ENCODE data around the gene DSG1. TPM values are rescaled to one million over a fixed set of nuclear protein-coding genes. Genes with fewer than 3 reads are reported as not detected.

Gene DSG1
- total RNA-seq, 4 donors from 2014 or later, result not detected

DNA sequence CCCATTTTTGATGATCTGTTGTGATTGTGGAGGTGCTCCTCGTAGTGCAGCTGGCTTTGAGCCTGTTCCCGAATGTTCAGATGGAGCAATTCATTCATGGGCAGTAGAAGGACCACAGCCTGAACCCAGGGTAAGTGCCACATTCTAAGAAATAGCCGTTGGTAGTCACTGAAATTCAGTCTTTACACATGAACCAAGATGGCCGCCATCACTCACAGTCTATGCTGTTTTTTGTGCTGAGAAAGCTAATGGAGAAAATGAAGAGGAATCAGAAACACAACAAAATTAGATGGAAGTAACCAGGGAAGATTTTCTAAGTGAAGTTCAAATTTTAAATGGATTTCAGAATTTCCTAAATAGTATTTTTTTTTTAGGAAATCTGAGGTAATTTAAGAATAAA lies 25.5 kb downstream of the DSG1 start:
- TF ChIP-seq, protein P1, sequence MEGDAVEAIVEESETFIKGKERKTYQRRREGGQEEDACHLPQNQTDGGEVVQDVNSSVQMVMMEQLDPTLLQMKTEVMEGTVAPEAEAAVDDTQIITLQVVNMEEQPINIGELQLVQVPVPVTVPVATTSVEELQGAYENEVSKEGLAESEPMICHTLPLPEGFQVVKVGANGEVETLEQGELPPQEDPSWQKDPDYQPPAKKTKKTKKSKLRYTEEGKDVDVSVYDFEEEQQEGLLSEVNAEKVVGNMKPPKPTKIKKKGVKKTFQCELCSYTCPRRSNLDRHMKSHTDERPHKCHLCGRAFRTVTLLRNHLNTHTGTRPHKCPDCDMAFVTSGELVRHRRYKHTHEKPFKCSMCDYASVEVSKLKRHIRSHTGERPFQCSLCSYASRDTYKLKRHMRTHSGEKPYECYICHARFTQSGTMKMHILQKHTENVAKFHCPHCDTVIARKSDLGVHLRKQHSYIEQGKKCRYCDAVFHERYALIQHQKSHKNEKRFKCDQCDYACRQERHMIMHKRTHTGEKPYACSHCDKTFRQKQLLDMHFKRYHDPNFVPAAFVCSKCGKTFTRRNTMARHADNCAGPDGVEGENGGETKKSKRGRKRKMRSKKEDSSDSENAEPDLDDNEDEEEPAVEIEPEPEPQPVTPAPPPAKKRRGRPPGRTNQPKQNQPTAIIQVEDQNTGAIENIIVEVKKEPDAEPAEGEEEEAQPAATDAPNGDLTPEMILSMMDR (IDR thresholded peaks at IDR 0.05; ENCODE audit: low read depth), result no peak

DNA sequence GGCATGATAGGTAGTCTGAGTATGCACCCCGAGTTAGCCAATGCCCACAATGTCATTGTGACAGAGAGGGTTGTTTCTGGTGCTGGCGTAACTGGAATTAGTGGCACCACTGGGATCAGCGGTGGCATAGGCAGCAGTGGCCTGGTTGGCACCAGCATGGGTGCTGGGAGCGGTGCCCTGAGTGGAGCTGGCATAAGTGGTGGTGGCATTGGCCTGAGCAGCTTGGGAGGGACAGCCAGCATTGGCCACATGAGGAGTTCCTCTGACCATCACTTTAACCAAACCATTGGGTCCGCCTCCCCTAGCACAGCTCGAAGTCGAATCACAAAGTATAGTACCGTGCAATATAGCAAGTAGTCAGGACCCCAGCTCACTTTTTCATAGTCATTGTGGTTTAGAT lies 37.0 kb downstream of the DSG1 start:
- TF ChIP-seq, protein P1 (IDR thresholded peaks at IDR 0.05; ENCODE audit: low read depth), result no peak

DNA sequence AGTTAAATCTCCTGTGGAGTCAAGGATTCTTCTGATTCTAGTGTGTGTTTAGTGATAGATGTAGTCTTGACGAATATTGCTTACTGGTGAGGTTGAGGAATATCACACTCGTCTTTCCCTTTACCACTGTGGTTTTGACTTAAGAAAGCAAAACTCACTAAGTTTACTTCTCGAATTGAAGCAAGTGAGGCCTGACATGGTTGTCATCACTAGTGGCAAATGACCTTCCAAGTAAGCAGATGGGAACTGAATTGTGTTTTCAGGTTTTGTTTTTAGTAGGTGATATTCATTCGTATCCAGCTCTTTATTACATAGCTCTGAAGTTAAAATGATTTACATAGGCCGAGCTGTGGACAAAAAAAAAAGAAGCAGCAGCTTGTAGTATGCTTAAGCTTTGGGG lies 38.1 kb downstream of the DSG1 start:
- TF ChIP-seq, protein P1 (IDR thresholded peaks at IDR 0.05; ENCODE audit: low read depth), result no peak

DNA sequence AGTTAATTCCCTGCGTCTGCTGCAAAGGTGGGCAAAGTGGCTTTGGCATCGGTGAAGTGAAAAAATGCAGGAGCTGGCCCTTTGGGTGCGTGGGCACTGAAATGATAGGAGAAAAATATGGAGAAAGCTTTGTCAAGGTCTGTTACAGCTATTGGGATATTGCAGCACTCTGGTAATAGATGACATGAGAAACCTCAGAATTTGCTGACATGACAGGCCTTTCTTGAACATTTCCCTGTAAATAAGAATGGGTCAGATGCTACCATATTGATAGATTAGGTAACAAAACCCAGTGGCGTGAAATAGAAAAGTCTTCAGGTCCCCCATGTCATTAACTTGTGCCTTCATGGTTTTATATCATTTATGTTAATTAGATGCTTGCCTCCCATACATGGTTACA lies 46.2 kb downstream of the DSG1 start:
- TF ChIP-seq, protein P1 (IDR thresholded peaks at IDR 0.05; ENCODE audit: low read depth), result no peak

DNA sequence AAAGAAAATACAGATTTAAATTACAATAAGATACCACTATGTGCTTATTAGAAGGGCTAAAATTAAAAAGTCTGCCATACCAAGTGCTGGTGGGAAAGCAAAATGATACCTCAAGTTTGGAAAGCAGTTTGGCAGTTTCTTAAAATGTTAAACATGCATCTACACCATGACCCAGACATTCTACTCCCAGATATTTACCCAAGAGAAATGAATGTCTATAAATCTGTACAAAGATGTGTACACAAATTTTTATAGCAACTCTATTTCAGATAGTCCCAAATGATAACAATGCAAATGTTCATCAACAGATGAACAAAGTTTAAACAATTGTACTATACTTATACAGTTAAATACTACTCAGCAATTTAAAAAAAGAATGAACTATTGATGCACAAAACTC lies 51.5 kb downstream of the DSG1 start:
- TF ChIP-seq, protein P1 (IDR thresholded peaks at IDR 0.05; ENCODE audit: low read depth), result no peak

DNA sequence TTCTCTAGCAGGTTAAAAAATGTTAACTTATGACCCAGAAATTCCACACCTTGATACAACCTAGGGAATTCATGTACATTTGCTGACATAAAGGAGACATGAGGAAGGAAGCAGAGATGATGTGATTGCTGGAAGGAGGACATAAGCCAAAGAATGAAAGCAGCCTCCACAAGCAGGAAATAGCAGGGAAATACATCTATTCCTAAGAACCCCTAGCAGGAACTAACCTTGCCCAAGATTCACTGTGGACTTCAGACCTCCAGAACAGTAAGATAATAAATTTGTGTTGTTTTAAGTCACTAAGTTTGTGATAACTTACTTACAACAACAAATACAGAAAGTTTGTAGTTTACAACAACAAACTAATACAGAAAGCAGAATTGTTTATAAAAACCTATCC lies 54.0 kb downstream of the DSG1 start:
- TF ChIP-seq, protein P1 (IDR thresholded peaks at IDR 0.05; ENCODE audit: low read depth), result no peak

DNA sequence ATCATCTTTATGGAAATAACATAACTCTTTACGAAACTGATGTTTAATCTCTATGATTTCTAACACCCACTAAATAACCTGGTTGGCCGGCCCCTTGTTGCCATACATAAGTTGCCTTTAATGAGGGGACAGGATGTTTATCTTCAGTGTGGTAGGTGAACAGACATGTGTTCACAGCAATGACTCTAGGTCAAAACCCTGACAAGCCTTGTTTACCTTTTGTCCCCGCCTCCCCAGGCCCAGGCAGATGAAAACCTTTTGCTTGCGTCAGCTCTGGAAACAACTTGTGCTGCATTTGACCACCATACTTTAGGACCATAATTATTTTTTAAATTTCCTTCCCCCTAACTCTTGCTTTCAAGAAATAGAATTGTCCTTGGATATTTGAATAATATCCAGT lies 55.7 kb downstream of the DSG1 start:
- TF ChIP-seq, protein P1 (IDR thresholded peaks at IDR 0.05; ENCODE audit: low read depth), result no peak

Measured in subcutaneous adipose tissue (tissue), 4 donors.